Measurements from ENCODE around the gene SGCD.

GRCh38 chr5:156593546-156593945, 266.6 kb downstream of the SGCD start:
- TF ChIP-seq CTCF (IDR thresholded peaks at IDR 0.05) (no peak), POLR2A (IDR thresholded peaks at IDR 0.05) (no peak)

Measured in heart left ventricle (tissue), 13 donors.